Superior temporal gyrus (tissue), 1 donor: Measurements from ENCODE around the gene SCIN.
"Not testable (repeated sequence)": the region's sequence is repeated elsewhere in the genome, so short reads cannot be mapped to it uniquely, and the experiment has no call there.

Experiments used
- DNase-seq: peaks from one replicate; pipeline ENCODE4 v3.0.0-alpha.2; 2016; ENCODE audit errors: extremely low spot score

The SCIN gene

DNA sequence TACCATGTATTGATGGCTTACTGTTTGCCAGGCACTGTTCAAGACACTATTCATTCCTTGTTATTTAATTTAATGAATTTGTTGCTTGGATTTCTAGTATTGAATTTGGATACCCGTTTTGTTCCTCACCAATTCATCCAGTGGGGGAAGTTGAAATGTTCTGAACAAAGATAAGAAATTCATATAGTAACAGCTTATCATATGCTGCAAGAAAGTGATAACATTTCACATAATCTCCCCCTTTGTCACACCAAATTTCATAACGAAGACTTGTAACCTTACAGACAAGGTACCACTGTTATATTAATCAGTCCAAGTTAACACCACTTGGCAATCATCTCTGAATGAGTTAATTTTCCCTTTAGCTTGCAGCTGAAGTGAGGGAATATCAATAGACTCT is 42.1 kb downstream of the SCIN start:
- no peak for DNase-seq

DNA sequence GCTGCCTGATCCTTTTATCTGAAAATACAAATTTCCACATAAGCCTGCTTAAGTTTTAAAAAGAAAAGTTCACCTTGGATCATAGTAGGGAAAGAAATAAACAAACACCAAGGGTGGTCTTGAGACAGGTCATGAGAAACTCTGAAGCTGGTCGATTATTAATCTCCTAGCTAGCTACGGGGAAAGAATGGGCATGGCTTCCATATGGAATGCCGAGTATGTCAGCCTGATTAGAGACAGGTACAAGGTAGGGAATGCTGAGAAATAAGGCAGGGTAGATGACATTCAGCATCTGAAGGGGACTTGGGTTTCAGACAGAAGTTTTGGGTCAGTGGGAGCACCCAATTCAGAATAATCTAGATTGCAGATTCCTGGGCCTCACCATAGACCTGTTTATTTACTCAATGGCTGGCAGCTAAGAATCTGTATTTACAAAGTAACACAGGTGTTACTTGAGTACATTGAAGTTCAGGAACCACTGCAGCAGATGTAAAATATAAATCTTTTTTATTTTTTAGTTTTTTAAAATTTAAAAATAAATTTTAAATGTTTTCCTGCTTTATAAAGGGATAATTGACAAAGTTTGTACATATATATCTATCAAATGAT is 49.0 kb downstream of the SCIN start:
- DNase-seq: no peak

DNA sequence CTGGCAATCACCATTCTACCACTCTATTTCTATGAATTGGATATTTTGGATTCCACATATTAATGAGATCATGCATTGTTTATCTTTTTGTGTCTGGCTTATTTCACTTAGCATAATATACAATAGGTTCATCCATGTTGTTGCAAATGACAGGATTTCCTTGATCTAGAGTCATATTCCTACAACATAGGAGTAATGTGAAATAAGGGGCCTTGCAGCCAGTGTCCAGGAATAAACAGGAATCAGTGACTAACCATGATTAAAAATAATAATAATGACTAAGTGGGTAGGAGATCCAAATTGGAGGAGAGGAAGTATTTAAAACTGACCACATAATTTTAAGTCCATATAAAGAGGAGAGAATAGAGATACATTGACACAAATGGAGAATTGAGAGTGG is 49.9 kb downstream of the SCIN start:
- no peak for DNase-seq

DNA sequence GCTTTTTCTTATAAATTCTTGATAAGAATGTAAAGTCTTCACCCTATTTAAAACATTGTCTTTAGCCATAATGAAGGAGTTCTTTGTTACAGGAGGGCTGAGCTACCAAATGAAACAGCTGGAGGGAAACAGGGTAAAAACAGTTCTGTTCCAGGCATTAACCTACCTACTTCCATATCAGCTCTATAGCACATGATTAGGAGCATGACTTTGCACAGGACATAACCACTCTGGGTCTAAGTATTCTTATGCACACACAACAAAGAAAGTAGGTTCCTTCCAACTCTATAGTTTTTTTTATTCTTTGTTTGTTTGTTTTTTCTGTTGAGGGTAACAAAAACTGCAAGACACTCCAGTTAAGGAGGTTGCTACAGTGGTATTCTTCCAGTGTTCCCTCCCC is 52.7 kb downstream of the SCIN start:
- no peak for DNase-seq

DNA sequence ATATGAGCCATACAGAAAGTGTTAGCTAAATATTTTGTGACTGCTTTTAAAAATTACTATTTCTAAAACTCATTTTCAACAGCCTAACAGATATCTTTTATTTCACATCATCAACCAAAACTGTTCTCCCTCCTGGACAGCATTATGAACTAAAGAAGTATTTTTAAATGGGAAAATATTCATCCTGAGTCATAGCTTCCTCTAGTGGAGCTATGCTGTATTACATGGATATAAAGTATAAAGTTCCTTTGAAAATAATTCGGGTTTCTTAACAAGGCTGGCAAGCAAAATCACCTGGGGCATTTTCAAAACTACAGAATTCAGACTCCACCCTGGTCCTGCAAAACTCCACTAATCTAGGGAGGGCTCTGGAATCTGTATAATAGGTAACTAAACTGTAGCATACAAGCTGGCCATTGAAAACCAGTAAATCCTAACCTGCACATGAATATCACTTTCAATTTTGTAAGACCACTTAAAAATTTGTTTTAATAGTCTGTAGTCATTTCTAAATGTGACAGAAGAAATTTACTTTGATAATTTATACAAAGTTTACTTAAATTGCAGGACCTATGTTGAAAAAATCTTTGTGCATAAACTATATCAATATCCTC is 53.5 kb downstream of the SCIN start:
- DNase-seq: peak; percentile 62

DNA sequence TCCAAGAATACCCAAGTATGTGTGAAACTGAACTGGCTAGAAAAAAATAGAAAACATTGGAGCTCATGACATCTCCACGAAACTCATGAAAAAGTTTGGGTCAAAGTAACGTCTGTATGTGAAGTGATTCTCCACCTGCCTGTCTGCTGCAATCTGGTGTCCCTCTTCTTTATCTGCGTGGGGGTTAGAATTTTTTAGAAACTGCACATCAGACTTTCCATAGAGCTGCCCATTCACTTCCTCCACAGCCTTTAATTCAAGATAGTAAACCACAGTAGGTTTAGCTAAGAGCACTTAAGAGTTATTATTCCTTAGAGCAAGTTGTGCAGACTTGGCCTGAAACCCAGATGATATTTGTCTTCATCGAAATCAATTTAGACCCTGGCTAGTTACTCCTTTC is 55.3 kb downstream of the SCIN start:
- DNase-seq: no peak

DNA sequence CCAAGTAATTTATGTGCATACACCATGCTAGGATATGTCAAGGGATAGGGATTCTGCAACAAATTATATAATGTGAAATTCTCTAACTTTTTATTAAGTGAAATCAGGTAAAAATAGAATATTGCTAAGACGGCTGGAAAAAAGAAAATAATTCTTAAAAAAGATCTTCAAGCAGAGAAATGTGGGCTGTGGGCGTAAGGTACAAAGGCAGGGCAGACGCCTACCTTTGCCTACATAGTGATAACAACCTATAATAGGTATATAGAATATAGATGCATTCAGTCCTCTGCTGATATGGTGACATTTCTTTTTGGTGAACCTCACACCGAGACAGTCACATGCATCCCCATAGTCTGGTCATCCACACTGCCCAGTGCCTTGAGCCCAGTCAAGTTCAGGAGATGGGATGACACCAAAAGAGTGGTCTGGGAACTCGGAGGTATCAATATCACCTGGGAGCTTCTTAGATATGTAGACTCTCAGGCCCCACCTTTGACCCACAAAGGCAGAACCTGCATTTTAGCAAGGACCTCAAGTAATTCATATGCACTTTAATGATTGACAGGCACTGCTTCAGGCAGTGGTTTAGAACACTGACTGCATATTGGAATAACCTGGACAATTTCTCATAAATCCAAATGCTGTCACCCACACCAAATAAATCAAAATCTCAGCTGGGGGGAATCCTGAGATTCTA is 59.4 kb downstream of the SCIN start:
- DNase-seq: no peak

DNA sequence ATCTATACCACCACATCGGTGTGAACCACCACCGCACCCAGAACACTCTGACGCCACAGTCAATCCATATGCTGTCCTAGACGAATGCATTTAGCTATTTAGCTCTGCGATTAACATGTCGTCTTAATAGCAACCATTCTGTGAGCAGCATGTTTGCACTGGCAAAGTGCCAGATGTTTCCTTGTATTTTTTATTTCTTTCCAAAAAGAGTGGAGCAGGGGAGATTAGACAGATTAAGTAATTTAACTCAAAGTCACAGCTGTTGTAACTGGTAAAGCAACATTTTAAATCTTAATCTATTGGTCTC is 59.9 kb downstream of the SCIN start:
- DNase-seq: no peak

DNA sequence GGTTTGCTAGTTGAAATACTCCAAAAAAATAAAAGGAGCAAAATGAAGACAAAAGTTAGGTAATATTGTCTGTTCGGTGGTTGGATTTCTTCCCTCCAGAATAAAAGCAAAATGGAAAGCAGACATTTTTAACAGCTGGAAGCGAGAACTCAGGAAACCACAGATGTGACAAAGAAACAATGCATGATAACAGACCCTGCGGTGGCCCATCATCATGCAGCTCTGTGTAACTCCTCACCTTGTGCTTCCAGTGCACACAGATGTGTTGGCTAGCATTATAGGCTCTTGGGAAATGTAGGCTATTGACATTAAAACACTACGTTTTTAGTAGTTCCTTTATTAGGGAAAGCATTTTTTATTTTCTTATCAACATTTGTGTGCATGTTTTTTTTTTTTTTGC is 63.1 kb downstream of the SCIN start:
- DNase-seq: no peak

DNA sequence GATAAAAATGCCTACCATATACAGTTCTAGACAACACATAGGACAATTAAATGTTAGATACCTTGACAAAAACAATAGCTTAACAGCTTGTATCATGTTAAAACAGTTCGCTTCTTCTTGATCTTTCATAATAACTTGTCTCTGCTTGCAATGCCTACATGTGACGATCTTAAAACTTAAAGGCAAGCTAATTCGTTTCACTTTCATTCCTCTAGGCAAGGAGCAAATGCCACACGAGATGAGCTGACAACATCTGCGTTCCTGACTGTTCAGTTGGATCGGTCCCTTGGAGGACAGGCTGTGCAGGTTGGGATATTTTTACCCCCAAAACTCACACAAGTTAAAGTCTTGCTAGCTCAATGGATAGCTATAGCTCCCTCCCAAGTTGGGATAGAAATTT is 65.3 kb downstream of the SCIN start:
- no peak for DNase-seq

DNA sequence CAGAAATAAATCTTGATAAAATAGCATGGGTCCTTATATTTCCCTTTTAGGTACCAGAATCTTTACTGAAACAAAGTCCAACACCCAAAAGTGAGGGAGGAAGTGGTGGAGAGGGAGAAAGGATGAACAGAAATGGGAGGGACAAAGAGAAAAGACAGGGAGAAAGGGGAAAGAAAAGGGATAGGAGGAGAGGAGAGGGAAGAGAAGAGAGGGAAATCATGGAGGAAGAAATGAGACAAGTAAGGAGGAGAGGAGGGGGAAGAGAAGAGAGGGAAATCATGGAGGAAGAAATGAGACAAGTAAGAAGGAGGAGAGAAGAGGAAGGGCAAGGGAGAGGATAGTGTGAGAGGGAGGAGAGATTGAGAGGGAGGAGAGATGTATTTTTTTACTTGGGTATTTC is 66.8 kb downstream of the SCIN start:
- DNase-seq: no peak

DNA sequence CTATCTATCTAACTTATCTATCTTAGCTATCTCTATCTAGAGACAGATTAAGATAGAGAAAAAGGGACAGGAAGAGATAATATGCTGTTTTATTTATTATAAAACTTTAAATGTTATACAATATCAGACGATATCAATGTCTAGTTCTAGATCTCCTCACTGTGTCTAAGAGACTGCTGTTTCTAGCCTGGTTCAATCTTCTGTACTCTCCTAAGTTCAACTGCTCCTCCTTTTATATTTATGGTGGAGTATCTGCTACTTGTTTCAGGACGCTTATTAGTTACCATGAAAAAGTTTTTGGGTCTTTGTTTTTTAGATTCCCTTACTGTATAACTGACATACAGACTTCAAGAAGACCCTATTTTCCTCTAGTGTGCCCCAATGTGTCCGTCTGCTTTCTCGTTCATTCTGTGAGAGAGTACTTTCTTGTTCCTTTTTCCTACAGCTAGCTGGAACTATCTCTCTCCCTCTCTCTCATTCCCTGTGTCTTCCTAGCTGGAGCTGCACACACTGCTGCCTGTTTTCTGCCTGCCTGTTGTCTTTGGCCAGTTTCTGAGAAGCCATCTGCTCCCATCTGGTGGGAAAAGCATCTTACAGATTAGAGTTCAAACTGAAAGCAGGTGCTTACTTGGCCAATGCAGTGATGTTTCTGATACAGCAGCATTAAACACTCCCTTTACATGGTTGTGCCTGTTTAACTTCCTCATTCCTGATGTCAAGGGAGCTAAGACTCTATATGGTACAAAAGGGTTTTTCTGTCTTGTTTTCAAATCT is 67.5 kb downstream of the SCIN start:
- DNase-seq: peak; percentile 34

DNA sequence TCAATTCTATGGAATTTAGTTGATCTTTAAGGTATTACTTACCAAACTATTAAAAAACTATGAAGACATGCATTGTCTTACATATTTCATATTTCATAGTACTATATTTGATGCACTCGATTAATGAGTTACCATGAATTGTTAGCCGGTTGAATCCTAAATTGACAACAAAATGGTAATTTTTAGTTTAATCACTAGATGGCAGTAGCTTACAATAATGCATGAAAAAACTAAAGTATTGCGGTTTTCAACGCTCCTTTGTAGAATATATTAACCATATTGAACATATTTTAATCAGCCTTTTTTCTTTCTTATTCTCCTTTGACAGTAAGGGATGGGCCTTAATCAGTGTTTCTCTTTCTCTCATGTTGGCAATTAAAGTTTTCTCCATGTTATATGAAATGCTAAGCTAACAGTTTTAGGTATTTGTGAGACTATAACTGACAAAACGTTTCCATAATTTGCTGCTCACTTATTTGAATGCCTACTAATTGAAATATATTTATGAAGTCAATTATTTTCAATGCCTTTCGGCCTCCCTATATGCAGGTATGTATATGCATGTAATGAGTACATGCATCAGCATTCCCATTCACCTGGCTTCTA is 68.4 kb downstream of the SCIN start:
- peak; percentile 87 for DNase-seq

DNA sequence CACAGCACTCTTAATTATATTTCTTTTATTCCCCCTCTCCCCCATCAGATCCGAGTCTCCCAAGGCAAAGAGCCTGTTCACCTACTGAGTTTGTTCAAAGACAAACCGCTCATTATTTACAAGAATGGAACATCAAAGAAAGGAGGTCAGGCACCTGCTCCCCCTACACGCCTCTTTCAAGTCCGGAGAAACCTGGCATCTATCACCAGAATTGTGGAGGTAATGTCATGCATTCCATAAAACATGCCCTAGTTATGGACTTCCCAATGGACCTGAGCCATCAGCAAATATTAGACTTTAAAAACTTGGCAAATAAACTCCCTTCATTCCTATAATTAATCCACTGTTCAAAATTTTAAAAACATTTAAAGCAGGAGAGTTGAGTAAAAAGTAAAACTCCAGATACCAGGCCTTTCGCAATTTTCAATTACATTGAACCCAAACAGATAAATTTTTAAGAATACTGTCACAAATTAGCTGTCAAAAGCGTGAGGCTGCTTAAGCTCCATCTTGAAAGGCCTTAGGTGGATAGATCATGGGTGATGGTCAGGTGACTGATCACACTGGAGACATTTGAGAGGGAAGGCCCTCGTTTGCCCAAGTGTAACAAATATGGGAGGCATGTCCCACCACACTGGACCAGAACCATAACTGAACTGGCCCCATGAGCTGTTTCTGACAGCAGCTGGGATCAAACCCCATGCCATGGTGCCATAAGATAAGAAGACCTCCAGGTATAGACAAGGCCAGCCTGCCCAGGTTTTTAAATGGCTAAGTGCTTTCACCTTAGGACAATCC is 70.0 kb downstream of the SCIN start:
- no peak for DNase-seq

DNA sequence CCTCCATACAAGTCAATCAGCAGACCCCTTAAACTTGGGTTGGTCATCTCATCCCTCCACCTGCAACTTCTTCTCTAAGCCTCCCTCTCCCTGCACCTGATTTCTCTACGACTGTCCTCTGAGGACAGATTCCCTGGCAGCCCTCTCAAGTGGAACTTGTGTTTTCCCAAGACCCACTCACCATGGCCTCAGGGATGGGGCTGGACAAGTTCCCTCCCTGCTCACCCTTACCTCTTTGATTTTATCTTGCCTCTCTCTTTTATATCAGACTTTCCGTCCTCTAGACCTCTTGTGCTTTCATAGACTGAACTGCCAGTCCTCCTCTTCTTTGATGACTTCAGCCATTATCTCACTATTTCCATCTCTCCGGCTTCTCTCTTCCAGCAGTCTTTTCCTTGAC is 70.7 kb downstream of the SCIN start:
- no peak for DNase-seq

DNA sequence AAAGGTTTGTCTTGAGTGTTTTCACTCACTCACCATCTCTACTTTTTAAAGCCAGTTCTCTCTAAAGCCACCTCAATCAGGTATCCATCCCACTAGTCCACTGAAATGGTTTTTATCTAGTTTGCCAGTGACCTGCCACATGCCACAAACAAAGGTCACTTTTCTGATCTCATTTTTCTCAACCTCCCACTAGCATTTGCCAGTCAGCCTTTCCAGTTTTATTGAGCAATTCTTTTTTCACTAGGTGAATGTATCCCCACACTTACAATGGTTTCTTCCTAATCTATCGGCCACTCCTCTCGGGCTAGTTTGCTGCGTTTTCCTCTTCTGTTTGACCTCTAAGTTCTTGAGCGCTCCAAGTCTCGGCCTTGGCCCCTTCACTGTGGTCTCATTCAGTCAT is 72.0 kb downstream of the SCIN start:
- DNase-seq: no peak

DNA sequence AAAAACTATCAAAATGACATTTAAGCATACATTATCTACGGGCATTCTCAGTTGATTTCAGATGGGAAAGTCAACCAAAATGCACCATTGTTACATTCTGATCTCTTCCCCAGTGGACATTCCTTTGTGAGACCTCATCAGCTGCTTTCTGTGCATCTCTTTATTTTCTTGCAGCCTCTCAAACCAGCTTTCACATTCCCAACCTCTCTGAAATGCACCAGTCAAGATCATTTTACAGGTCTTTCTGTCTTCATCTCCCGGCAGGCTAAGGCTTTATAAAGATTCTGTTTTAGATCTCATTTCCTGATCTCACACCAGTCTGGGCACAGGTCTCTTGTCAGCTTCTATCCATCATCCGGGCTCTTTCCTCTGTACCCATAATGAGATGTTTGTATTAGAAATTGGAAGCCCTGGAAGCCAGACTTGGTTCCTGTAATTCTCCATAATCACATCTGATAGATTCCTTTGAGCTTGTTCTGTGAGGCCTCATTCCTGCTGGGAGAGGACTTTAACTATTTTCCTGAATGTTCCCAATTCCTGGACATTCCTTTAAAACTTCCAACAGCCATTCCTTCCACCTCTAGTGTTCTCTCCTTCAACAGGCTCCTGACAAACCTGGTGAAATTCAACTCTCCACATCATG is 72.6 kb downstream of the SCIN start:
- DNase-seq: no peak

DNA sequence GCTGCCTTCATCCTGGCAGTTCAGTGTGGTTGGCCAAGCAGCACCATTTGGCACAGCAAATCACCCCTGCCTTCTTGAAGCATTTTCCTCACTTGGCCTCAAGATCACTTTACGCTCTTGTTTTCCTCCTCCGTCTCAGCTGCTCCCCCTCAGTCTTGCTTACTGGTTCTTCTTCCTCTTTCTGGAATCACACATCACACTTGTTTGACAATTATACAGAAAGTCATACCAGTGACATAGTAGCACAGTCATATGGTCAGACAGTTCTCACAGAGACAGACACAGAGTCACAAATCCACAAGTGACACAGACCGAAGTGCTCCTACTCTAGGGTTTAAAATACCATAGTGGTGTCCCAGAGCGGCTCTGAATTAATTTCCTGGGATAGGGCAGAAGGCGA is 73.1 kb downstream of the SCIN start:
- DNase-seq: no peak

DNA sequence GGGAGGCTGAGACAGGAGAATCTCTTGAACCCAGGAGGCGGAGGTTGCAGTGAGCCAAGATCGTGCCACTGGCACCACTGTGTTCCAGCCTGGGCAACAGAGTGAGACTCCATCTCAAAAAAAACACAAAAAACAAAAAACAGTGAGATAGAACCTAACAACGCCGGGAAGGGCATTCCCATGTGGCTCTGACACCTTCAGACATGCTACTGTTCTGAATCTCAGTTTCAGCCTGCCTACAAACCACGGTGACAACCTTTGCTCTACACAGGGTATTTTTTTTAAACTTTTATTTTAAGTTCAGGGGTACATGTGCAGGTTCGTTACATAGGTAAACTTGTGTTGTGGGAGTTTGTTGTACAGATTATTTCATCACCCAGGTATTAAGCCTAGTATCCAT is 74.7 kb downstream of the SCIN start:
- not testable (repeated sequence) for DNase-seq

DNA sequence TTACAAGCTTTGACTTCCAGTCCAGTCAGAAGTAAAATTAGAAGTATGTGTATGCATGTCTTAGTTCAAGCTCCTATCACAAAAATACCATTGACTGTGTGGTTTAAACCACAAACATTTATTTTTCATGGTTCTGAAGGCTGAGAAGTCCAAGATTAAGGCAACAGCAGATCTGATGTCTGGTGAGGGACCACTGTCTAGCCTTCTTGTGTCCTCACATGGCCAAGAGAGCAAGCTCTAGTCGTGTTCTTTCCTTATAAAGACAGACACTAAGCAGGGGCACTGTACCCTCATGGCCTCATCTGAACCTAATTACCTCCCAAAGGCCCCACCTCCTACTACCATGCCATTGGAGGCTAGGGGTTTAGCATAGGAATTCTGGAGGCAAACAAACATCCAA is 75.6 kb downstream of the SCIN start:
- DNase-seq: no peak
